HepG2 (cell line): ENCODE data around the gene LLGL1.
"Not testable (repeated sequence)": the region's sequence is repeated elsewhere in the genome, so short reads cannot be mapped to it uniquely, and the experiment has no call there.

Experiments
- CTCF ChIP-seq: sonication (generic); formaldehyde crosslinking; IDR thresholded peaks from 2 replicates; pipeline ENCODE4 v1.5.0; 2020; ENCODE audit warnings: mild to moderate bottlenecking, missing genetic modification reagents, moderate library complexity
- EZH2 ChIP-seq: conservative IDR thresholded peaks from 2 replicates; pipeline ENCODE4 v1.6.1; 2012; ENCODE audit warnings: mild to moderate bottlenecking, low read depth, low read length, moderate library complexity
- MAX ChIP-seq: IDR thresholded peaks from 2 replicates; pipeline ENCODE4 v1.6.1; 2012; ENCODE audit warnings: inconsistent platforms
- SRSF4 ChIP-seq: fragments of 200-400 bp; formaldehyde crosslinking; IDR thresholded peaks from one replicate; pipeline ENCODE4 v1.6.1; 2018; ENCODE audit warnings: mild to moderate bottlenecking, low read depth, low read length, moderate library complexity; ENCODE audit not compliant: poor library complexity, severe bottlenecking
- TCF7L2 ChIP-seq: IDR thresholded peaks from 2 replicates; pipeline ENCODE4 v1.6.1; 2011; ENCODE audit warnings: mild to moderate bottlenecking, low read depth, low read length, moderate library complexity

- not testable (repeated sequence) for TF ChIP-seq MAX; TCF7L2; CTCF (CRISPR knock-in tag); SRSF4; EZH2
Observed at GRCh38 chr17:18216906-18217305, 8.5 kb upstream of the LLGL1 start.
